Left renal pelvis (tissue), 4 donors: Measurements from ENCODE around the gene NOPCHAP1. TPM values are rescaled to one million over a fixed set of nuclear protein-coding genes. Genes with fewer than 3 reads are reported as not detected.
"Not testable (repeated sequence)": the region's sequence is repeated elsewhere in the genome, so short reads cannot be mapped to it uniquely, and the experiment has no call there.

Experiments used
- DNase-seq, 4 donors: peaks; one replicate each; pipeline ENCODE4 v3.0.0-alpha.2; 2013; ENCODE audit warnings: low read depth in 4 of 4, low spot score in 3 of 4
- polyA plus RNA-seq, 4 donors: library from polyadenylated mRNA; unstranded; fragments of 120-200 nt; gene quantifications; one replicate each; pipeline ENCODE4 v1.2.1, GENCODE V29; 2013; ENCODE audit not compliant: insufficient read length in 4 of 4

The NOPCHAP1 gene
- polyA plus RNA-seq, 4 donors = 12.3 to 15.1 (median 13.0) TPM

- DNase-seq = no peak
Measured at GRCh38 chr12:104964167-104964855, 21.8 kb upstream of the NOPCHAP1 start.

DNA sequence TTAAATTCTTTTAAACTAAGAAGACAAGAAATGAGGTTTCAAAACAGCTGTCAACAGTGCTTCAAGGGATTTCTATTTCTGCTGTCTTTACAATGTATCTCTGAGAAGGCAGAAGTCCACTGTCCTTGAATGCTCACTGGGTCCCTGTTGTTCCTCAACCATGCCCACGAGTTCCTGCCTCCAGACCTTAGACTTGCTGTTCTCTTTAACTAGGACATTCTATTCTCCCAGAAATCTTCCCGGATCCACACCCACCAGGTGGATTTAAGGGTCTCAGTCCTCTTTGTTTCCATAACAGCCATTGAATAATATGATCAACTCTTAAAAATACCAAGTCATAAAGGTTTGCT is 21.3 kb upstream of the NOPCHAP1 start:
- DNase-seq = no peak

DNA sequence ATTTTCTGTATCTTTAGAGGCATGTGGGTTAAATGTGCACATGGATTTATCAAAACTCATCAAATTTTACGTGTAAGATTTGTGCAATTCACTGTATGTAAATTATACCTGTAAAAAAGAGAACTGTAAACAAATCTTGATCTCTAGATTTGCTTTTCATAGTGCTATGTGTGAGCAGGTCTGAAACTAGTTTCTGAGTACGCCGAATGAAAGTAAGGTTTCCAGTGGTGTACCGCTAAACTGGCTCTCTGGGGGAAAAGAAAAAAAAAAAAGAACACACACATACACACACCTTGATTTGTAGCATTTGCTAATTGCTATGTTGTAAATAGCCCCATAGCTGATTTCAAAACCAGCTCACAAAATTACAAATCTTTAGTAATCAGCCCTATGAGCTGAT is 19.4 kb upstream of the NOPCHAP1 start:
- no peak for DNase-seq

- DNase-seq = no peak
Measured at GRCh38 chr12:104969343-104969742, 16.8 kb upstream of the NOPCHAP1 start.

DNA sequence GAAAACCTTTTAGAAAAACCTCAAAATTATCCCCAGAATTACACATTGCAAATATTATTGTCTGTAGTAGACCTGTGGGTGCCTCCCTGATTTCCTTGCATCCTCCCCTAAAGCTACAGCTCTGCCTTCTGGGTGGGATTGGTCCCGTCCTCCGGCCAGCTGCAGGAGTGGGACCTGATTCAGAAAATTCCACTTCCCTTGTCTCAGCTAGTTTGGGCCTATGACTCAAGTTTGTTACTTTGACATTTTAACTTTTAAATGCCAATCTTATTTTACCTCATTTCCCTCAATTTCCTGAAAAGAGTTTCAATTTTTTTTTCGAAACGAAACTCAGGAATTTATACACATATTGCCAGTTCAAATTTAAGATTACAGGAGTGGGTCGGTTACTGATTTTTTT is 14.8 kb upstream of the NOPCHAP1 start:
- no peak for DNase-seq

GRCh38 chr12:104973250-104973649 is 12.9 kb upstream of the NOPCHAP1 start:
- DNase-seq = no peak

- no peak for DNase-seq
Measured at GRCh38 chr12:104974626-104975290, 11.4 kb upstream of the NOPCHAP1 start.

DNA sequence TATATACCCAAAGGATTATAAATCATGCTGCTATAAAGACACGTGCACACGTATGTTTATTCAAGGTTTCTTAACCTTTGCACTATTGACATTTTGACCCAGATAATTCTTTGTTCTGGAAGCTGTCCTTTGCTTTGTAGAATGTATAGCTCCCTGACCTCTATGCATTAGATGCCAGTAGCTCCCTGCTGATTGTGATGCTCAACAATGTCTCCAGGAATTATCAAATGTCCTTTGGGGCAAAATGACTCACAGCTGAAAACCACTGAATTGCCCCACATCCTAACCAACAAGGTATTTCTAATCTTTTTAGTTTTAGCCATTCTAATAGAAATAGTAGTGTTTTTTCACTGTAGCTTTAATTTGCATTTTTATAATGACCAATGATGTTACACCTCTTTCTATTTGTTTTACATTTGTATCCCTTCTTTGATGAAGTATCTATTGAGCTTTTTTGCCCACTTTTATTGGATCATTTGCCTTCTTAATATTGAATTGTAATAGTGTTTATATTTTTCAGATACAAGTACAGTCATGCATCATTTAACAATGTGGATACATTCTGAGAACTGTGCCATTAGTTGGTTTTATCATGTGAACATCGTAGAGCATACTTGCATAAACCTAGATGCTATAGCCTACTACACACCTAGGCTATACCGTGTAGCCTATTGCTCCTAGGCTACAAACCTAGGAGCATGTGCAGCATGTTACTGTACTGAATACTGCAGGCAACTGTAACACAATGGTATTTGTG is 10.4 kb upstream of the NOPCHAP1 start:
- DNase-seq = no peak

DNA sequence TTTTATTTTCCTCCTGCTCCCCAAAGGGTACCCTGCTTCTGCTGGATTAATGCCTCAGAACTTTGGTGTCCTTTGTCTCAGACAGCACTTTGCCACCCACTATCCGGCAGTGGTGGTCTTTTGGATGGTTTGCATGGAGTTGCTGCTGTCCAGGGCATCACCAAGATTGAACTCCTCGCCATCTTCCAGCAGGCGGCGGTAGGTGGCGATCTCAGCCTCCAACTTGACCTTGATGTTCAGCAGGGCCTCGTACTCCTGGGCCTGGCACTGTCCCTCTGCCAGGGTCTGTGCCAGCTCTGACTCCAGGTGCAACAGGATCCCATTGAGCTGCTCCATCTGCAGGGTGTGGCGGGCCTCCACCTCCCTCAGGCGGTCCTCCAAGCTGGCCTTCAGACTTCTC is 9.4 kb upstream of the NOPCHAP1 start:
- no peak for DNase-seq

- not testable (repeated sequence) for DNase-seq
Measured at GRCh38 chr12:104977688-104978087, 8.4 kb upstream of the NOPCHAP1 start.

GRCh38 chr12:104985206-104985605 is 910 bp upstream of the NOPCHAP1 start:
- no peak for DNase-seq

GRCh38 chr12:104990950-104991349 is 4.8 kb downstream of the NOPCHAP1 start:
- no peak for DNase-seq

DNA sequence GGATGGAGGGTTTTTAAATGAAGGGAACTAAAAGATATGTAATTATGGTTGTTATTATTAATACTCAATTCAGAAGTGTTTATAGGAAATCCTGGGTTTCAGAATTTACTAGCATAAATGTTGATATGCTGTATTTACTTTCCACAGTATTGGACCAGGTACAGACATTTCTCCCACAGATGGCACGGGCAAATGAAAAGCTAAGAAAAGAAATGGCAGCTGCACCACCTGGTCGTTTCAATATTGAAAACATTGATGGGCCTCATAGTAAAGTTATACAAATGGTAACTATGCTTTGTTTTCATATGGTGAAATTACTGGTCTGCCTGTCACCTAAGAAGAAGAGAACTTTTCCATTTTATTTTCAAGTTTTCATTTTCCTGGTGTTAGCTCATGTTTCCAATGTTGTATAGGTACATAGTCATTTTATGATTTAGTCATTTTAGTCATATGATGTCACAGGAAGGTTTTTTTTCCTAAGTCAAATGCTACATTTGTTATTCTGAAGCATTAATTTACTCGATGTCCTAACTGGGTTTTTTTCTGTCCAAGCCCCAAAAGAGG is 5.5 kb downstream of the NOPCHAP1 start:
- no peak for DNase-seq

GRCh38 chr12:104994336-104994735 is 8.2 kb downstream of the NOPCHAP1 start:
- DNase-seq = no peak

- no peak for DNase-seq
Measured at GRCh38 chr12:104997541-104997940, 11.4 kb downstream of the NOPCHAP1 start.

DNA sequence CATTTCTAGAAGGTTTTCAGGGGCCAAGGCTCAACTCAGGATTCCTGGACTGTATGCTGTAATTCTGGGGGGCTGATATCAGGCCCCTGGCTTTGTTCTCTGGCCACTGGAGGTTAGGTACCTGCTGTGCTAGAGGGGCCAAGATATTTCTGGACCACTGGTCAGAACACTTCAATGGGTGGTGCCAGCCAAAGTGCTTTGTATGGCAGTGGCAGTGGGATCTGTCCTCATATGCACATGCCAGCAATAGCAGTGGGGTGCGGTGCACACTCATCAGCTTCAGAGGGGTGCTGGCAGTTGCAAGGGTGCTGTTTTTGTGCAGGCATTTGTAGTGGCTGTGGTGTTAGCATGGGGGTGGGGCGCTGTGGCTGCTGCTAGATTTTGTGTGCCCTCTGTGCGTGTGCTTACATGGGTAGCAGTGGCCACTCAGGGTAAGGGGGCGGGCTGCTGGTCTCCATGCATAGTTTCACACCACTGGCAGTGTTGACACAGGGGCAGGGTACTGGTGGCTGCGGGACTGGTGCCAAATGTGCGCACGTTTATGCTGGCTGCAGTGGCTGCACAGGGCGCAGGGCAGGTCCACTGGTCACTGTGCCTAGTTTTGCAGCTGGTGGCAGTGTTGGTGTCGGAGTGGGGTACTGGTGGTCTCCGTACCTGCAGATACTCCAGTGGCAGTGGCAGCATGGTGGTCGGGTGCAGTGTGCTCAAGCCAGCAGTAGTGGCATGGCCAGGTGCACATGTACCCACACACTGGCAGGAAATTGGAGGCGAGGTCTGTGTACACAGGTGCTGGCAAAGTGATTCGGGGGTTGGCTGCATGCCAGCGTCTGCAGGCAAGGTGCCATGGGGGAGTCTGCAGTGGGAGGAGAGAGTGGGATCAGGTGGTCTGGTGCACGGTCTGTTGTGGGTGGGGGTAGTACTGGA is 12.6 kb downstream of the NOPCHAP1 start:
- DNase-seq = no peak

- no peak for DNase-seq
Measured at GRCh38 chr12:104999347-104999685, 13.2 kb downstream of the NOPCHAP1 start.

GRCh38 chr12:105001476-105001875 is 15.4 kb downstream of the NOPCHAP1 start:
- DNase-seq = no peak

DNA sequence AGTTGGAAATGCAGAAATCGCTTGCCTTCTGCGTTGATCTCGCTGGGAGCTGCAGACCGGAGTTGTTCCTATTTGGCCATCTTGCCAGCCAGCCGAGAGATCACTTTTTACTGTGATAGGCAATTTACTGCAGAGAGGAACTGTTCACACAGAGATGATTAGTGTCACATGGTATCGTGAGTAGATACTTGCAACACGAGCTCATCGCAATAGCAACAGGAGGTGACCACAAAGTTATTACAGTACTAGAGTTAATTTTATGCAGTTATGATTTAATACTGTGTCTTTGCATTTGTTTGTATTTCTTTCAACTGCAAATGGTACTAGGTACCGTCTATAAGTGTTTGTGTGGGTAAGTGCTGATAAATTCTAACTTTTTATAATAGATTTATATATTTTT is 27.8 kb downstream of the NOPCHAP1 start:
- no peak for DNase-seq

DNA sequence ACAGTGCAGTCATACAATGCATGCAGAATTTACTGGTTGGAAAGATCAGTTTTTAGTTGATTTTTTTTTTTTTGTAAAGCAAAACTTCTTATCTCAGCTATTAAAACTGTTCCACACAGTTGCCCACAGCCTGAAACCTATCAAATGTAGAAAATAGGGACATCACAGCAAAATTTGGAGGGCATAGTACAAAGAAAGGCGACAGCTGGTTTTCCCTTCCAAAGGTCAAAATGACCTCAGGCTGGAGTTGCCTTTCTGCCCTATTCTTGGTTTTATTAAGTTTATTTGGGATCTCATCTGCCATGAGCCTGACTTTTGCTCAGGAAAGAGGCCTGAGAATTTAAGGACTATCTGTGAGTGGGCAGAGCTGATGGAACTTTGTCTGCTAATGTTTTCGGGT is 28.5 kb downstream of the NOPCHAP1 start:
- DNase-seq = no peak

- no peak for DNase-seq
Measured at GRCh38 chr12:105015543-105015942, 29.4 kb downstream of the NOPCHAP1 start.
